Measurements from ENCODE around the gene SIGLEC11.
"Not testable (repeated sequence)": the region's sequence is repeated elsewhere in the genome, so short reads cannot be mapped to it uniquely, and the experiment has no call there.

SIGLEC11 gene

GRCh38 chr19:49944567-49944966 is 16.4 kb downstream of the SIGLEC11 start:
- FAIRE-seq: not testable (repeated sequence)

GRCh38 chr19:49940482-49940791 is 20.5 kb downstream of the SIGLEC11 start:
- DNase-seq (ENCODE audit: insufficient read length, low spot score) (no peak), FAIRE-seq (no peak)
- TF ChIP-seq PAX5 (IDR thresholded peaks at IDR 0.05; ENCODE audit: insufficient read depth, low read length, severe bottlenecking): no peak
- no peak for TF ChIP-seq TAF1 (IDR thresholded peaks at IDR 0.05; ENCODE audit: low read depth, low read length)
- no peak for TF ChIP-seq POU2F2 (IDR thresholded peaks at IDR 0.05; ENCODE audit: low read depth, low read length)
- no peak for TF ChIP-seq POLR2AphosphoS5 (IDR thresholded peaks at IDR 0.05; ENCODE audit: low read depth, low read length)
- no peak for TF ChIP-seq SPI1 (IDR thresholded peaks at IDR 0.05; ENCODE audit: low read depth, low read length)
- no peak for TF ChIP-seq POLR2A (IDR thresholded peaks at IDR 0.05; ENCODE audit: low read depth, low read length)

More at GRCh38 chr19:49944567-49944966, 16.4 kb downstream of the SIGLEC11 start:
- TF ChIP-seq POU2F2 (IDR thresholded peaks at IDR 0.05; ENCODE audit: low read depth, low read length) (peak; percentile 45; the same call in 1 of the 2 replicates), SPI1 (IDR thresholded peaks at IDR 0.05; ENCODE audit: low read depth, low read length) (peak; percentile 70)
- not testable (repeated sequence) for DNase-seq (ENCODE audit: insufficient read length, low spot score)

DNA sequence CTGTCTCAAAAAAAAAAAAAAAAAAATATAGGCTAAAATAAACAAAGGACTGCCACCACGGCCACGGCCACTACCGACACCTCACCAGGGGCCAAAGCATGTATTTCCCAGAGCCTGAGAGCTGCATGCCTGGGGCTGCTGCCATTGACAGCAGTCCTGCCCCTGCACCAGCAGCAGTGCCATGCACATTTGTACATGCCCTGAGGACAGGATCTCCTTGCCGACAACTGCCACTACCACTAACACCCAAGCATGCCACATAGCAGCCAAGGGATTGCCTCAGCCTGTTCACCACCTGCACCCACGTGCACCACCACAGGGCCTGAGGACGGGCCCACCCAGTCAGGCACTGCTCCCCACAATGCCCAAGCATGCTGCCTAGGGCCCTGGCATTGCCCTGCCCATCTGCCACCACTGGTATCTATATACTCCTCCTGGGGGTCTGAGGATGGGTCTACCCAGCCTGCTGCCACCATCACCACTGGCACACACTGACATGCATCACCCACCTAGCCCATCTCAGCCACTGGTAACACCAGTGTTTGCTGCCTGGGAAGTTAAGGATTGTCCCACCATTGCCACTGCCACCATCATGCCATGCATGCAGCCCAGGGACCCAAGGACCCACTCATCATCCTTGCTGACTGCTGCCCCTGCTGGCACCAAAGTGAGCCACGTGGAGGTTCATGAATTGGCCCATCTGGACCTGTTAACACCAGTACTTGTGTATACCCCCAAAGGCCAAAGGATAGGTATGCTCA is 21.1 kb downstream of the SIGLEC11 start:
- no peak for TF ChIP-seq TAF1 (IDR thresholded peaks at IDR 0.05; ENCODE audit: low read depth, low read length)
- no peak for TF ChIP-seq SPI1 (IDR thresholded peaks at IDR 0.05; ENCODE audit: low read depth, low read length)
- no peak for TF ChIP-seq POLR2A (IDR thresholded peaks at IDR 0.05; ENCODE audit: low read depth, low read length)
- TF ChIP-seq POU2F2 (IDR thresholded peaks at IDR 0.05; ENCODE audit: low read depth, low read length): no peak
- no peak for TF ChIP-seq PAX5 (IDR thresholded peaks at IDR 0.05; ENCODE audit: insufficient read depth, low read length, severe bottlenecking)
- TF ChIP-seq POLR2AphosphoS5 (IDR thresholded peaks at IDR 0.05; ENCODE audit: low read depth, low read length): no peak
- no peak for FAIRE-seq
- DNase-seq (ENCODE audit: insufficient read length, low spot score): no peak

DNA sequence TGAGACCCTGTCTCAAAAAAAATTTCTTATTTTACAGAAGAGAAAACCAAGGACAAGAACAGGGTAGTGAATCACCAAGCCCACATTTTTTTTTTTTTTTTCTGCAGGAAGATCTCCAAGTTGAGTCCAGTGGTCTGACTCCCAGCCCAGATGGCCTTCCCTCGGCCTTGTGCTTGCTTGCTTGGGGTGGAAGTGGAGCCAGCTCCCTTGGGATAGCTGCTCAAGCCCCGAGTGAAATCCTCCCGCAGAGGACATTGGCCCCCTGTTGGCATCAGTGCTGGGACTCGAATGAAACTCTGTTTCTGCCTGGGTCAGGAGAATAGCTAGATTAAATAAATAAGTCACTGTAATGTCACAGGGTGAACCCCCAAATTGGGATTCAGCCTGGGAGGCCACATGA is 22.3 kb downstream of the SIGLEC11 start:
- FAIRE-seq (no peak), DNase-seq (ENCODE audit: insufficient read length, low spot score) (no peak)
- no peak for TF ChIP-seq PAX5 (IDR thresholded peaks at IDR 0.05; ENCODE audit: insufficient read depth, low read length, severe bottlenecking)
- no peak for TF ChIP-seq POU2F2 (IDR thresholded peaks at IDR 0.05; ENCODE audit: low read depth, low read length)
- TF ChIP-seq POLR2AphosphoS5 (IDR thresholded peaks at IDR 0.05; ENCODE audit: low read depth, low read length): no peak
- no peak for TF ChIP-seq TAF1 (IDR thresholded peaks at IDR 0.05; ENCODE audit: low read depth, low read length)

DNA sequence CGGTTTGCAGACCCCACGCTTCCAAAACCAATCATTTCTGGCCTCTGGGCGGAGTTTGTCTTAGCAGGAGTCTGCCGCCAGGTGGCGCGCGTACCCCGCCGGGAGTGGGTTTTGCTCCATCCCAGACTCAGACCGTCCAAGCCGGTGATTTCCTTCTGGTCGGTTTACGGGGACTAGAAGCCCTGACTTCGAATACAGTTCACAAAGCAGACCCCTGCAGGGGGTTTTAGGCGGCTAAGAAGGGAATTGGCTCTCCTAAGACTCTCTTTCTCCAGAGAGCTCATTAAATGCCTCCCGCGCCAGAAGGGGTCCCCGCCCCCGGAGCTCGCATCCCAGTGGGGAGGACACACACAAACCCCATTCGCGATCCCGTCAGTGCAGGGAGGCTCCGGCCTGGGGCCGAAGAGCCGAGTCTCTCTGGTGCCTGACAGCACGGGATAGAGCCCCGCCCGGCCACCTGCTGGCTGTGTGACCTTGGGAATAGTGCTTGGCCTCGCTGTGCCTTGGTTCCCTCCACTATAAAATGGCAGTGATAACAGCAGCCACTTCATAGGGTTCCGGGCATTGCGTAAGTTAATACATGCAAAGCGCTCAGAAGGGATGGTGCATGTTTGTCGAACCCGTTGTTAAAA is 23.1 kb downstream of the SIGLEC11 start:
- peak; percentile 87 for FAIRE-seq
- TF ChIP-seq POU2F2 (IDR thresholded peaks at IDR 0.05; ENCODE audit: low read depth, low read length) (0 out of 2 replicates have a peak, but pooled peaks have one; percentile 53), SPI1 (IDR thresholded peaks at IDR 0.05; ENCODE audit: low read depth, low read length) (no peak), POLR2AphosphoS5 (IDR thresholded peaks at IDR 0.05; ENCODE audit: low read depth, low read length) (no peak), TAF1 (IDR thresholded peaks at IDR 0.05; ENCODE audit: low read depth, low read length) (no peak), POLR2A (IDR thresholded peaks at IDR 0.05; ENCODE audit: low read depth, low read length) (no peak), PAX5 (IDR thresholded peaks at IDR 0.05; ENCODE audit: insufficient read depth, low read length, severe bottlenecking) (no peak)
- DNase-seq (ENCODE audit: insufficient read length, low spot score): peak; percentile 71

DNA sequence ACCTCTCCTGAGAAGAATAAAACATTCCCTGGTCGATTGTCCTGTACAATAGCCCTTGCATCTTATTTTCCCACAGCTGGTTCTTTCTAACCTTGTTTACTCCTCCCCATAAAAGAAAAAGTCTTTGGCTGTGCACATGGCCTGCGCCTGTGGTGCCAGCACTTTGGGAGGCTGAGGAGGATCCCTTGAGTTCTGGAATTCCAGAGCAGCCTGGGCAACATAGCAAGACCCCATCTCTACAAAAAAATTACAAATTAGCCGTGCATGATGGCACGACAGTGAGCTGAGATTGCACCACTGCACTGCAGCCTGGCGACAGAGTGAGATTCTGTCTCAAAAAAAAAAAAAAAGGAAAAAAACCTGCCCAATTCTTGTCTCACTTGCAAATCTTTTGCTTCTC is 24.4 kb downstream of the SIGLEC11 start:
- TF ChIP-seq PAX5 (IDR thresholded peaks at IDR 0.05; ENCODE audit: insufficient read depth, low read length, severe bottlenecking) (no peak), POLR2A (IDR thresholded peaks at IDR 0.05; ENCODE audit: low read depth, low read length) (no peak), POU2F2 (IDR thresholded peaks at IDR 0.05; ENCODE audit: low read depth, low read length) (no peak), POLR2AphosphoS5 (IDR thresholded peaks at IDR 0.05; ENCODE audit: low read depth, low read length) (no peak), SPI1 (IDR thresholded peaks at IDR 0.05; ENCODE audit: low read depth, low read length) (no peak), TAF1 (IDR thresholded peaks at IDR 0.05; ENCODE audit: low read depth, low read length) (no peak)
- FAIRE-seq (no peak), DNase-seq (ENCODE audit: insufficient read length, low spot score) (no peak)

- FAIRE-seq: no peak
- no peak for DNase-seq (ENCODE audit: insufficient read length, low spot score)
- TF ChIP-seq POU2F2 (IDR thresholded peaks at IDR 0.05; ENCODE audit: low read depth, low read length) (peak; percentile 9; the same call in 1 of the 2 replicates), TAF1 (IDR thresholded peaks at IDR 0.05; ENCODE audit: low read depth, low read length) (no peak), POLR2AphosphoS5 (IDR thresholded peaks at IDR 0.05; ENCODE audit: low read depth, low read length) (no peak; the same call in none of the 2 replicates), SPI1 (IDR thresholded peaks at IDR 0.05; ENCODE audit: low read depth, low read length) (no peak), POLR2A (IDR thresholded peaks at IDR 0.05; ENCODE audit: low read depth, low read length) (peak; percentile 69), PAX5 (IDR thresholded peaks at IDR 0.05; ENCODE audit: insufficient read depth, low read length, severe bottlenecking) (no peak)
These were observed 27.3 kb downstream of the SIGLEC11 start for GRCh38 chr19:49933643-49934042.

DNA sequence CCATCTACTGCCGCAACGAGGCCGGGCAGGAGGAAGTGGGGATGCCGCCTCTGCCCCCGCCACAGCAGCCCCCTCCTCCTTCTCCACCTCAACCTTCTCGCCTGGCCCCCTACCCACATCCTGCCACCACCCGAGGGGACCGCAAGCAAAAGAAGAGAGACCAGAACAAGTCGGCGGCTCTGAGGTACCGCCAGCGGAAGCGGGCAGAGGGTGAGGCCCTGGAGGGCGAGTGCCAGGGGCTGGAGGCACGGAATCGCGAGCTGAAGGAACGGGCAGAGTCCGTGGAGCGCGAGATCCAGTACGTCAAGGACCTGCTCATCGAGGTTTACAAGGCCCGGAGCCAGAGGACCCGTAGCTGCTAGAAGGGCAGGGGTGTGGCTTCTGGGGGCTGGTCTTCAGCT is 28.2 kb downstream of the SIGLEC11 start:
- no peak for FAIRE-seq
- no peak for DNase-seq (ENCODE audit: insufficient read length, low spot score)
- TF ChIP-seq POLR2AphosphoS5 (IDR thresholded peaks at IDR 0.05; ENCODE audit: low read depth, low read length): peak; percentile 39; the same call in 1 of the 2 replicates
- TF ChIP-seq POLR2A (IDR thresholded peaks at IDR 0.05; ENCODE audit: low read depth, low read length): no peak; the same call in 1 of the 2 replicates

DNA sequence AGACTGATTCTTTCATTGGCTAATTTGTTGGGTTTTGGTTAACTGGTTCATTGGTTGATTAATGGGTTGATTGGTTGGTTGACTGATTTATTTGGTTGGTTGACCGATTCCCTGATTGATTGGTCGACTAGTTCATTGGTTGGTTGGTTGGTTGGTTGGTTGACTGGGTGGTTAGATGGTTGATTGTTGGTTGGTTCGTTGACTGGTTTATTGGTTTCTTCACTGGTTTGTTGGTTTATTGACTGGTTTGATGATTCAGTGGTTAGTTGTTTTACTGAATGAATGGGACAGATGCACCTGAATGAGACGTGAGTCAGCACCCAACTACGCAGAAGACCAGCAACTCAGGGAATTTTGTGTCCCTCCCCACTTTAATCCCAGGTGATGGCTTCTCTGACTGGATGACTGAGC is 28.9 kb downstream of the SIGLEC11 start:
- TF ChIP-seq POLR2A (IDR thresholded peaks at IDR 0.05; ENCODE audit: low read depth, low read length): 0 out of 2 replicates have a peak, but pooled peaks have one; percentile 17
- no peak for TF ChIP-seq PAX5 (IDR thresholded peaks at IDR 0.05; ENCODE audit: insufficient read depth, low read length, severe bottlenecking)
- no peak for TF ChIP-seq TAF1 (IDR thresholded peaks at IDR 0.05; ENCODE audit: low read depth, low read length)
- peak; percentile 36; the same call in 1 of the 2 replicates for TF ChIP-seq POLR2AphosphoS5 (IDR thresholded peaks at IDR 0.05; ENCODE audit: low read depth, low read length)
- FAIRE-seq (no peak), DNase-seq (ENCODE audit: insufficient read length, low spot score) (no peak)

Measured in GM12891 (cell line).